SU-DHL-6 (cell line): ENCODE results near the gene HYLS1.

Experiments
- H2AFZ ChIP-seq: fragments of 200-600 bp; sonication (generic); 2 replicates; pipeline ENCODE4 v1.6.1; 2014; ENCODE audit warnings: low read depth, mild to moderate bottlenecking, moderate library complexity, mixed read lengths, antibody characterized with exemption, low read length; ENCODE audit not compliant: severe bottlenecking
- H3F3A ChIP-seq: fragments of 200-600 bp; shearing (Covaris generic); 2 replicates; pipeline ENCODE4 v1.6.0; 2016; ENCODE audit warnings: antibody characterized with exemption, mild to moderate bottlenecking; ENCODE audit not compliant: insufficient read depth
- H3K27ac ChIP-seq: fragments of 200-600 bp; sonication (generic); 2 replicates; pipeline ENCODE4 v1.5.1; 2016; ENCODE audit warnings: low read depth, mild to moderate bottlenecking, low read length, moderate library complexity, mixed read lengths
- H3K27me3 ChIP-seq: fragments of 200-600 bp; sonication (generic), shearing (Covaris generic); 2 replicates; pipeline ENCODE4 v1.6.0; 2014; ENCODE audit warnings: mild to moderate bottlenecking, low read length
- H3K36me3 ChIP-seq: fragments of 200-600 bp; sonication (generic); 2 replicates; pipeline ENCODE4 v1.6.1; 2014; ENCODE audit warnings: mild to moderate bottlenecking, low read length, mixed read lengths
- H3K4me2 ChIP-seq: fragments of 300-600, 200-600 bp; shearing (Covaris generic), sonication (generic); 2 replicates; pipeline ENCODE4 v1.6.0; 2014; ENCODE audit warnings: low read length, low read depth, mild to moderate bottlenecking; ENCODE audit not compliant: poor library complexity, severe bottlenecking
- H3K4me3 ChIP-seq: fragments of 200-600 bp; sonication (generic); 2 replicates; pipeline ENCODE4 v1.5.1; 2014; ENCODE audit warnings: antibody characterized with exemption, low read length, mild to moderate bottlenecking, mixed read lengths; ENCODE audit not compliant: insufficient read depth, poor library complexity, severe bottlenecking
- H3K79me2 ChIP-seq: fragments of 200-600 bp; sonication (generic); 2 replicates; pipeline ENCODE4 v1.6.1; 2014; ENCODE audit warnings: mild to moderate bottlenecking, low read length, moderate library complexity; ENCODE audit not compliant: insufficient read depth
- H3K9ac ChIP-seq: fragments of 200-600 bp; sonication (generic); 2 replicates; pipeline ENCODE4 v1.7.0; 2014; ENCODE audit warnings: mild to moderate bottlenecking, low read length
- H3K9me2 ChIP-seq: fragments of 200-600 bp; sonication (generic); replicated peaks from 2 replicates; pipeline ENCODE4 v1.6.1; 2014; ENCODE audit warnings: low read length; ENCODE audit not compliant: insufficient read depth
- H3K9me3 ChIP-seq: fragments of 200-600 bp; sonication (generic); 2 replicates; pipeline ENCODE4 v1.6.1; 2014; ENCODE audit warnings: low read length, mixed read lengths; ENCODE audit not compliant: insufficient read depth
- H4K20me1 ChIP-seq: fragments of 200-600 bp; sonication (generic); 2 replicates; pipeline ENCODE4 v1.6.1; 2014; ENCODE audit warnings: low read depth, mild to moderate bottlenecking, antibody characterized with exemption, low read length, moderate library complexity, mixed read lengths
- EZH2phosphoT487 ChIP-seq: fragments of 200-600 bp; sonication (generic), shearing (Covaris generic); conservative IDR thresholded peaks from 2 replicates; pipeline ENCODE4 v1.6.1; 2018; ENCODE audit warnings: mild to moderate bottlenecking, antibody characterized with exemption, low read length, moderate library complexity, mixed read lengths
- TF ChIP-seq, protein P1 (sequence below): fragments of 200-600 bp; sonication (generic); IDR thresholded peaks from one replicate; pipeline ENCODE4 v1.5.1; 2017; ENCODE audit warnings: antibody characterized with exemption, mild to moderate bottlenecking, low read length, moderate library complexity; ENCODE audit not compliant: insufficient read depth, poor library complexity, severe bottlenecking

HYLS1 gene

DNA sequence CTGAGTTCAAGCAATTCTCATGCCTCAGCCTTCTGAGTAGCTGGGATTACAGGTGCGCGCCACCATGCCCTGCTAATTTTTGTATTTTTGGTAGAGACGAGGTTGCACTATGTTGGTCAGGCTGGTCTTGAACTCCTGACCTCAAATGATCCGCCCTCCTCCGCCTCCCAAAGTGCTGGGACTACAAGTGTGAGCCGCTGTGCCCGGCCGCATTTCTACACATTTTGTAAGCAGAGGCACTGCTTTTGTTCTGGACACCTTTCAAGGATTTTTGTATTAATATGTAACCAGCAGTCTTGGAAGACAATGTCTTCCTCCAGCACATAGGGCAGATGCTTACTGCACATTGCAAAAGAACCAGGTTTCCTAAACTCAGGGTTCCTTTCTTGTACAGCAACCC, 47.0 kb downstream of the HYLS1 start:
- TF ChIP-seq EZH2phosphoT487, result no peak
- TF ChIP-seq, protein P1, sequence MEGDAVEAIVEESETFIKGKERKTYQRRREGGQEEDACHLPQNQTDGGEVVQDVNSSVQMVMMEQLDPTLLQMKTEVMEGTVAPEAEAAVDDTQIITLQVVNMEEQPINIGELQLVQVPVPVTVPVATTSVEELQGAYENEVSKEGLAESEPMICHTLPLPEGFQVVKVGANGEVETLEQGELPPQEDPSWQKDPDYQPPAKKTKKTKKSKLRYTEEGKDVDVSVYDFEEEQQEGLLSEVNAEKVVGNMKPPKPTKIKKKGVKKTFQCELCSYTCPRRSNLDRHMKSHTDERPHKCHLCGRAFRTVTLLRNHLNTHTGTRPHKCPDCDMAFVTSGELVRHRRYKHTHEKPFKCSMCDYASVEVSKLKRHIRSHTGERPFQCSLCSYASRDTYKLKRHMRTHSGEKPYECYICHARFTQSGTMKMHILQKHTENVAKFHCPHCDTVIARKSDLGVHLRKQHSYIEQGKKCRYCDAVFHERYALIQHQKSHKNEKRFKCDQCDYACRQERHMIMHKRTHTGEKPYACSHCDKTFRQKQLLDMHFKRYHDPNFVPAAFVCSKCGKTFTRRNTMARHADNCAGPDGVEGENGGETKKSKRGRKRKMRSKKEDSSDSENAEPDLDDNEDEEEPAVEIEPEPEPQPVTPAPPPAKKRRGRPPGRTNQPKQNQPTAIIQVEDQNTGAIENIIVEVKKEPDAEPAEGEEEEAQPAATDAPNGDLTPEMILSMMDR, result no peak
- no peaks in the 10 kb centered on the region for H3K9me2 ChIP-seq
- no peak overlapping the region for H3K27ac ChIP-seq
- H2AFZ ChIP-seq, result no peak overlapping the region
- H4K20me1 ChIP-seq, result no peaks in the 10 kb centered on the region
- no peak overlapping the region for H3K4me3 ChIP-seq
- no peaks in the 10 kb centered on the region for H3K9me3 ChIP-seq
- H3K4me2 ChIP-seq, result no peak overlapping the region
- no peak overlapping the region for H3K9ac ChIP-seq
- H3K79me2 ChIP-seq, result no peaks in the 10 kb centered on the region
- no peaks in the 10 kb centered on the region for H3K36me3 ChIP-seq
- H3K27me3 ChIP-seq, result no peaks in the 10 kb centered on the region
- no peaks in the 10 kb centered on the region for H3F3A ChIP-seq

DNA sequence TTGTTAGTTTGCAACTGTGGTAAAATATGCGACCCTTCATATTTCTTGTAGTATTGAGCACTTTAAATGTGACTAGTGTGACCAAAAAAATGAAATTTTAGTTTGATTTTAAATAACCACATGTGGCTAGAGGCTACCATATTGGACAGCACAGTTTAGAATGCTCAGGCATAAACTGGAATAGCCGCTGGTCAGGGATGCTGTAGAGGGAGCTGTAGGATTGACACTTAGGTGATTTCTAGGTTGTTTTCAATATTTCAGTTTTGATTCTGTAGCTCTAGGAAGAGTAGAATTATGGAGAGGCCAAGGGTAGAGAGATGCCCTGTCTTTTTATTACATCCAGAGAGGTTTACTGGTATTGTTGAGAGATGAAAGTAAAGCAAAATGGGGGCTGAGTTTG, 47.6 kb downstream of the HYLS1 start:
- Histone ChIP-seq H3F3A (no peaks in the 10 kb centered on the region), H2AFZ (no peak overlapping the region), H3K9me3 (no peaks in the 10 kb centered on the region), H4K20me1 (no peaks in the 10 kb centered on the region), H3K27ac (no peak overlapping the region), H3K4me3 (no peak overlapping the region), H3K4me2 (no peak overlapping the region), H3K79me2 (no peaks in the 10 kb centered on the region), H3K9ac (no peak overlapping the region), H3K9me2 (no peaks in the 10 kb centered on the region), H3K36me3 (no peaks in the 10 kb centered on the region), H3K27me3 (no peaks in the 10 kb centered on the region)
- TF ChIP-seq EZH2phosphoT487, result no peak
- TF ChIP-seq, protein P1, result no peak

GRCh38 chr11:125935618-125936199, 48.2 kb downstream of the HYLS1 start:
- Histone ChIP-seq H3K36me3 (no peaks in the 10 kb centered on the region), H3K79me2 (no peaks in the 10 kb centered on the region), H3K27me3 (no peaks in the 10 kb centered on the region), H3K27ac (no peak overlapping the region), H3K9me3 (no peaks in the 10 kb centered on the region), H2AFZ (no peak overlapping the region), H3K9ac (no peak overlapping the region), H3K4me2 (no peak overlapping the region), H3K9me2 (no peaks in the 10 kb centered on the region), H4K20me1 (no peaks in the 10 kb centered on the region), H3K4me3 (no peak overlapping the region), H3F3A (no peaks in the 10 kb centered on the region)
- TF ChIP-seq, protein P1, result no peak
- no peak for TF ChIP-seq EZH2phosphoT487

GRCh38 chr11:125938418-125938817, 51.0 kb downstream of the HYLS1 start:
- no peak for TF ChIP-seq EZH2phosphoT487
- TF ChIP-seq, protein P1, result no peak
- no peaks in the 10 kb centered on the region for H3K9me2 ChIP-seq
- H3K27me3 ChIP-seq, result no peaks in the 10 kb centered on the region
- no peak overlapping the region for H3K27ac ChIP-seq
- no peak overlapping the region for H3K4me3 ChIP-seq
- H2AFZ ChIP-seq, result no peak overlapping the region
- H3K36me3 ChIP-seq, result no peaks in the 10 kb centered on the region
- H3K9me3 ChIP-seq, result no peaks in the 10 kb centered on the region
- H3K79me2 ChIP-seq, result no peaks in the 10 kb centered on the region
- H3K9ac ChIP-seq, result no peak overlapping the region
- H3F3A ChIP-seq, result no peaks in the 10 kb centered on the region
- no peaks in the 10 kb centered on the region for H4K20me1 ChIP-seq
- no peak overlapping the region for H3K4me2 ChIP-seq
